Stimulated activated CD4-positive, alpha-beta T cell treated with anti-CD3 and anti-CD28 coated beads, Interleukin-1b, Interleukin-23, amount 100 ng/mL, for 1 hour (primary cell): ENCODE data around the gene MAPK1IP1L.
"Not testable (repeated sequence)": the region's sequence is repeated elsewhere in the genome, so short reads cannot be mapped to it uniquely, and the experiment has no call there.

Experiments used
- DNase-seq, 2 donors: peaks; one replicate each; pipeline ENCODE4 v3.0.0-alpha.2; 2020; ENCODE audit warnings: low read depth in 2 of 2

MAPK1IP1L gene

DNA sequence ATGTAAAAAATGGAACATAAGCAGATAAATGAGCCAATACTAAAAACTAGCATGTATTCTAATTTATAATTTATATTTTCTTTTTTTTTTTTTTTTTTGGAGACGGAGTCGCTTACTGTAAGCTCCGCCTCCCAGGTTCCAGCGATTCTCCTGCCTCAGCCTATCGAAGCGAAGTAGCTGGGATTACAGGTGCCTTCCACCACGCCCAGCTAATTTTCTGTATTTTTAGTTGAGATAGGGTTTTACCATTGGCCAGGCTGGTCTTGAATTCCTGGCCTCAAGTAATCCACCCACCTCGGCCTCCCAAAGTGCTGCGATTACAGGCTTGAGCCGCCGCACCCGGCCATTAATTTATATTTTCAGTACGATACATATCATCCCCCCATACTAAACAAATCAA, 2.7 kb downstream of the MAPK1IP1L start:
- no peak for DNase-seq

DNA sequence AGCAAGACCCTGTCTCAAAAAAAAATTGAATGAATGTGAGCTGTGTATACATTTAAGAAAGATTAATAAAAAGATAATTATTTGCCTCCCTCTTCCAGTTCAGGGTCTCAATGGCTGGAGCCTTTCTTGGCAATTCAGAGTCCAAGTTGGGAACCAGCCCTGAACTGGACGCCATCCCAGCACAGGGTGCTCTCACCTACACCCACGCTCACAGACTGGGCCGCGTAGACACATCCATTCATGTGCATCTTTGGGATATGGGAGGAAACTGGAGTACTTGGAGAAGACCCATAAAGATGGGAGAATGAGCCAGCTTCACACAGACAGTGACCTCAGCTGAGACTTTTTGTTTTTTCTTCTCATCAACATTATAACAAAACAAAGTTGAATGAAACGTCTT, 6.5 kb downstream of the MAPK1IP1L start:
- DNase-seq, result no peak

DNA sequence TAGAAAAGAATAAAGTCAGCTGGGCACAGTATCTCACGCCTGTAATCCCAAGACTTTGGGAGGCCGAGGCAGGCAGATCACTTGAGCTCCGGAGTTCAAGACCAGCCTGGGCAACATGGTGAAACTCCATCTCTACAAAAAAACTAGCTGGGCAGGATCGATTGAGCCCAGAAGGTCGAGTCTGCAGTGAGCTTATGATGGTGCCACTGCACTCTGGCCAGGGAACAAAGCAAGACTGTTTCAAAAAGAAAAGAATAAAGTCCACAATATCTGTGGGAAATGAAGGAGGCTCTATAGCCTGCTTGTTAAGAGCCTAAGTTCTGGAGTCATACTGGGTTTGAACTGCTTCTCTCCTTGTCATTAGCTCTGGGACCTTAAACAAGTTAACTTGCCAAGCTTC, 7.9 kb downstream of the MAPK1IP1L start:
- DNase-seq, result no peak

DNA sequence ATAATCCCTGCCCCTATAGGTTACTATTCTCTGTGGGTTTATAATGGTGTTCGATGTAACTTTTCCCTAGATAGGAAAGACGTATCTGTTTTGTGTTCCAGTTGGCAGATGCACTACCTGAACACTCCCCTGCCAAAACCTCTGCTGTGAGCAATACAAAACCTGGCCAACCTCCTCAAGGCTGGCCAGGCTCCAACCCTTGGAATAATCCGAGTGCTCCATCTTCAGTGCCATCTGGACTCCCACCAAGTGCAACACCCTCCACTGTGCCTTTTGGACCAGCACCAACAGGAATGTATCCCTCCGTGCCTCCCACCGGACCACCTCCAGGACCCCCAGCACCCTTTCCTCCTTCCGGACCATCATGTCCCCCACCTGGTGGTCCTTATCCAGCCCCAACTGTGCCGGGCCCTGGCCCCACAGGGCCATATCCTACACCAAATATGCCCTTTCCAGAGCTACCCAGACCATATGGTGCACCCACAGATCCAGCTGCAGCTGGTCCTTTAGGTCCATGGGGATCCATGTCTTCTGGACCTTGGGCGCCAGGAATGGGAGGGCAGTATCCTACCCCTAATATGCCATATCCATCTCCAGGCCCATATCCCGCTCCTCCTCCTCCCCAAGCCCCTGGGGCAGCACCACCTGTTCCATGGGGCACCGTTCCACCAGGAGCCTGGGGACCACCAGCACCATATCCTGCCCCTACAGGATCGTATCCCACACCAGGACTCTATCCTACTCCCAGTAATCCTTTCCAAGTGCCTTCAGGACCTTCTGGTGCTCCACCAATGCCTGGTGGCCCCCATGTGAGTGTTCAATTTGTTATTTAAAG, 11.3 kb downstream of the MAPK1IP1L start:
- DNase-seq, result no peak

DNA sequence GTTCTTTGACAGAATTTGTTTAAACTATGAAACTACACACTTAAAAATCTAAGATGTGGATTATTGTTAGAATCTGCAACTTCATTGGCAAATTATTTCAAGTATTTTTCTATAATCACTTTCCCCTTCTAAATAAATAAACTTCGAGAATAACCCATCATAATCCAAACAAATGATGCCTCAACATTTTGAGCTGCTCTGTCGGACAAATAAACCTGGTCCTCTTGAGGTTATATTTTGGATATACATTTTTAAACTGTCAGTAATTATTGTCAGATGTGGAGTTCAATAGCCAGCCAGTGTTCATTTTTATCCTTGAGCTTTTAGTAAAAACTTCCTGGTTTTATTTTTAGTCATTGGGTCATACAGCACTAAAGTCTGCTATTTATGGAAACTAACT, 13.4 kb downstream of the MAPK1IP1L start:
- not testable (repeated sequence) for DNase-seq

DNA sequence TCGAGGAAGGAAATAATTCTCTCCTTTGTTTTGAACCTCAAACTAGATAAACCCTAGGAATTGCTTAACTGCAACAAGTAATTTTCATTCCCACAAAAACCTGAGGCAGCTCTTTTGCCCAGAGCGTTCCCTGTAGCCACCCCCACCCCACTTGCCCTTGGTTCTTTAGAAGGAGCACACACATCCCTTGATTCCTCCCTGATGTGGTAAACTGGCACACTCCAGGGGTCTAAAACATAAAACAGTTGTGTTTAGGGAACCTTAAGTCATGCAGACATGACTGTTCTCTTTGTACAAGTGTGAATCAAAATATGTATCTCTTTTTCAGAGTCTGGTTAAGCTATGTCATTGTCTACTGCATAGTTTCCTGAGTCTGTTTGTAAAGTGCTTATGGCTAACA, 14.0 kb downstream of the MAPK1IP1L start:
- DNase-seq, result no peak

DNA sequence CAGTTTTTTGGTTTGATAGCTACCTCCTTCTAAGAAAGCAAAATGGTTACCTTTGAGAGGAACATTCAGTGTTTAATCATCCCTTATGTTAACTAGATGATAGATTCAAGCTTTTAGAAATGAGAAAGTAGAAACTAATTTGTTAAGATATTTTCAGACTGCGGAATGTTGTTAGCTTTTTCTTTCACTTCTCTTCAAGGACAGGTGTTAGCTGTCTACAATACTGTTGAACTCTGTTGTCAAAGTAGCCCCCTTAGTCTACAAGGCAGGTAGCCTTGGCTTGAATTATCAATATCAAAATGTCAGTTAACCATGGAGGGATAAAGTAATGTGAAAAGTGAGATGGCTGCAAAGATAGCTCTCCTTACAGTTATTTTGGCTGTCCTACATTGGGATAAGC, 14.8 kb downstream of the MAPK1IP1L start:
- DNase-seq, result no peak

DNA sequence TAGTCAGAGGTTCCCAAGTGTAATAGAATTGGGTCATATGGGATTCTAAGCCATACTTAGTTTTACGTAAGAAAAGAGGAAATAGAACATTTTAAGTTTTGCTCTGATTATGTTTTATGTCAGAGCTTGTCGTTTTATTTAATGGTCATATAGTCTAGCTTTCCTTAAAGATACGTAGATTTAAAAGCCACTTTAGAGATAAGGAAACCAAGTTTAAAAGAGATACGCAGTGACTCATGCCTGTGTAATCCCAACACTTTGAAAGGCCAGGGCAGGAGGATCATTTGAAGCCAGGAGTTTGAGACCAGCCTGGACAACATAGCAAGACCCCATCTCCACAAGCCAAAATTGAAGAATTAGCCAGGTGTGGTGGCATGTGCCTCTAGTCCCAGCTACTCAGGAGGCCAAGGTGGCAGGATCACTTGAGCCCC, 19.5 kb downstream of the MAPK1IP1L start:
- no peak for DNase-seq

DNA sequence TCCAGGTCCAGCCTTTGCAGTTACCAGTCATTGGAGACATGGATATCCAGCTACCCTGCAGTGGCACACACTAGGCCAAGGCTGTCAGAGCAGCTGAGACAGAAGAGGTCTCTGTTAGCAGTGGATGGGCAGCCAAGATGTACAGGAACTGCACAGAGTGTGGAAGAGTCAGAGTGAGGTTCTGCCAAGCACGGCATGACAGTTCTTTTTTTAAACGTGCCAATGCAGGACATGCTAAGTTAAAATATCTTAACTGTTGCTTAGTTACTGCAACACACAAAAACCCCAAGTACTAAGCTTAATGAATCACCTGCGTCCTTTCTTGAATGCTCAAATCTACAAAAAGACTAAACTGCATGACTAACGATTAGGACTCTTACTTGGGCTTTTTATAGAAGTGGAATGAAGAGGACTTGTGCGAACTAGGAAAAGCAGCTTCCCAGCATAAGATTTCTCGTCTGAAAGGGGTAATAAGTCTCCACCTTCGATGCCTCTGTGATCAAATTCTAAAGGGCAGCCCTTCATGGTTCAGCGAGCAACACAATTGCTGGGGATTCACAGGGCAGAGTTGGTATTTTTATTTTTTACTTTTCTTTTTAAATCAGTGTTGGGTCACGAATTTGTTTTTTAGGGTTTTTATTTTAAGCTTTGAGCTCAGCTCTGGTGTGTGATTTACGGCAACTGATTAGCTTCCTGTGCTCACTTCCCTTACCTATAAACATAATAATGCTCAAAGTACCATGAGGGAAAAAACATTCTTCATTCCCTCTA, 20.6 kb downstream of the MAPK1IP1L start:
- DNase-seq, result no peak

DNA sequence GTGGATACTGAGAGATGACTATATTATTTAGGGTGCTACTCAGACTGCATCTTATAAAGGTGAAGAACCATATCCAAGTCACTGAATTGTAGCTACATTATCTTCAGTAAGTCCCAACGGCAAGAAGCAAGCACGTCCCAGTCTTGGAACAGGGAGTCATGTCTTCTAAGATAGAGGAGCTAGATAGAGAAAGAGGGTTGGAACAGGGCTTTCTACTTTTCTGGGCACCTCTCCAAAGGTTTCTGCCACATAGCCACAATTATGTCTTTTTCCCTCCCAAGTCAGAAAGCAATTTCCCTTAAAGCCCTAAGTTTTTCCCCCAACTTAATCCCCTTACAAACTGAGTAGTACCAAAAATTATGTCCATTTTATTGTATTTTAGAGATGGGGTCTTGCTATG, 22.4 kb downstream of the MAPK1IP1L start:
- no peak for DNase-seq

DNA sequence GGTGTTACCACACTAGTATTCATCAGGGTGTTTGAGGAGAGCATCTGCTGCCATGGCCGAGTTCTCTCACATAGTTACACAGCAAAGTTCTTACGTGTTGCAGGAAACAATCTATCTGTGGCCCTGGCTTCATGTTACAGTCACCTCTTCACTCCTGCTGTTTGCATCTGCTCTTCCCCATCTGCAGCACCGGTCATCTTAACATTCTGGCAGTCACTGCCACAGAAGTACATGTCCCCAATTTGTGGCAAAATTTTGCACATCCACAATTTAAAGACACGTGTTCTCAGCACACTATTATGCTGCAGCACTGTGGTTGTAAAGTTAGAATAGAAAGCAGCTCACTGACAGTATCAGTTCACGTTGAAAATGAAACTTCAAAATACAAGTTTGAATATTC, 23.2 kb downstream of the MAPK1IP1L start:
- DNase-seq, result no peak

DNA sequence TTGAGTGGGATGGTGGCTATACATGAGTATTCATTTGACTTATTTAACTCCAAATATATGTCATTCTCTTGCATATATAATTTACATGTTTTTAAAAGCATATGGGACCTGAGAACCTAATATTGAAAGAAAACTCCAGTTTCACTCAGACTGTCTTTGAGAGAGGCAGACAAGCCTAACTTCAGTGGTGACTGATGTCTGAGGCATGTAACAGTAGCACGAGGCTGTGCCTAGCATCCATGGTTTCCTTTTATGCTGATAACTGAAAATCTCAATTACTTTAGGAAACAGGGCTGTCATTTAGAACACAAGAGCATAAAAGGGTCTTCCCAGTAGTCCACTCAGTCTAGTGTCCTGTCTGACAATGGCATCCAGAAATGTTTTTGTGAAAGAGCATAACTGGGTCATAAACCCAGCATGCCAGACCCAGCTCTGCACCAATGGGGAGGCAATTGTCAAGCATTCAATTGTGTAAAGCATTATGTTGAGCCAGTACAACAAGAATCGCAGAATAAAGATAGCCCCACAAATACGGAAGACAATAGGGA, 24.3 kb downstream of the MAPK1IP1L start:
- DNase-seq, result no peak

DNA sequence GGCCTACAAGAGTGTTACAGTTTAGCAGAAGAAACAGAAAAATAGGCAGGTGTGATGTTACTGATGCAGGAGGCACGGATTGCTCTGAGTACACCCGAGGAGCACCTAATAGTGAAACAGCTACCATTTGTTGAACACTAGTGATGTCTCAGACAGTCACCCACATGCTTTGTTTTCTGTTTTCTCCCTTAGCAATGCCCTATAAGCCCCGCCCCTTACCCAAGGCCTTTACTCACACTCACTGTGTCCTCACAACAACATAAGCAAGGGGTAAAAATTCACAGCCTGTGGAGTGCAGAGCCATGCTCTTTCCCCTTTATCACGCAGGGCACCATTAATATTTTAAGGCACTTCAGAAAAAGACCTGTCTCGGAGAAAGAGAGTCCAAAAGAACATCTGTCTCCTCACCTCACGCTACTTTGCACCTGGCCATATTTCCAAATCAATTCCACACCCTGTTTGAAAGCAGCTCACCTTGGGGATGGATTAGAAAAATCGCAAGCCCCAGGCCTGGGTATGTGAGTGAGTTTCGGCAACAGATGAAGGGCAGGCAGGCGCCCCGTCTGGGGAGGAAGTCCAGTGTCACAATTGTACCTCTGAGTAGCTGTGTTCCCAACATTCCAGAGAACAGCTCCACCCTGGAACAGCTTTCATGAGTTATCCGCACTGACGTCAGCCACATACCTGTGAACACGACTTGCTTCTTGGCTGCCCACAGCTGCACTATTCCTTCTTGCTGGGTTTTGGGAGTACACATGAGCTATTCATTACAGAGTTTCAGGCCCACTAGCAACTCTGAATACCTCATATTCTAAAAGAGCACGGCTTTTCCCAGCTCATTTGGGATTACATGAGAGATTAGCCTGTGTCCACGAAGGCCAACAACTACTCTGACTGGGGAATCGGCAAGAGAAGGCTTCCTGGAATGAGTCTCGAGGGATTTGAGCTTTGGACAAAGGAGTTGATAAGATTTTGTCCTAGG, 26.0 kb downstream of the MAPK1IP1L start:
- no peak for DNase-seq

DNA sequence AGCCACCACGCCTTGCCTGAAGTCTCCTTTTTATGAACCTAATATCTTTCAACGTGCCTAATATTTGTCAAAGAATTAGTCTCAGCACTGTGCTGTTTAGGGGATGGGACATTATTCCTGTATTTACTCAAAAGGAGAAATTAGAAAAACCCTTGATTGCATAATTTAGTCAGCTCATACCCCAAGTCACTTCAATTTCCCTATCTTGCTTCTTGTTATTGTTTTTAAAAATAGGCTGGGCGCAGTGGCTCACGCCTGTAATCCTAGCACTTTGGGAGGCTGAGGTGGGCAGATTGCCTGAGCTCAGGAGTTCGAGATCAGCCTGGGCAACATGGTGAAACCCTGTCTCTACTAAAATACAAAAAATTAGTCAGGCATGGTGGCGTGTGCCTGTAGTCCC, 28.5 kb downstream of the MAPK1IP1L start:
- not testable (repeated sequence) for DNase-seq

DNA sequence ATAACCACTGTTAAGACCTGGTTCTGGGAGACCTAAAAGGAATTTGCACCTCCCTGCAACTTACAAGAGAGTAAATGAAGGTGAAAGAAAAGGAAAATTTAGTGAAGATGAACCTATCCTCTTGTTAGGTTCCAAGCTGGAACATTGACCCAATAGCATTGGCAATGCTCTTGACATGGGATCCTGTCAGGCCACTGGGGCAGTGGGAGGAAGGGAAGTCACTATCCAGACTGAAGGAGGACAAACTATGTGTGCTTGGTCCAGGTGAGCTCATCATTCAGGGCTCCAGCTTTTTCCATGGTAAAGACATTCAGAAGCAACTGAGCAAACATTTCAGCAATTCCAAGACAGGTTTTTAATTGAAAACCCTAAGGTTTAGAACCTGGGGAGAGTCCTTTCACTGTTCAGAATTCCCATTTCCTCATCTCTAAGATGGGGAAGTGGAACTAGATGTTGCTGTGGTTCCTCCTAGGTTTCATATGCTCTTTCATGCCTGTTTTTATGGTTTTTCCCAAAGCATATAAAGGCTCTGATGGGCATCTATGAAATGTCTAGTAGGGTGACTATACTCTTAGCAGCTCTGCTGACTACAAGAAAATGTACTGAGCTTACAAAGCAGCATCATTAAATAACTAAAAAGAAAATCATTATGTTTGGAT, 33.1 kb downstream of the MAPK1IP1L start:
- no peak for DNase-seq

DNA sequence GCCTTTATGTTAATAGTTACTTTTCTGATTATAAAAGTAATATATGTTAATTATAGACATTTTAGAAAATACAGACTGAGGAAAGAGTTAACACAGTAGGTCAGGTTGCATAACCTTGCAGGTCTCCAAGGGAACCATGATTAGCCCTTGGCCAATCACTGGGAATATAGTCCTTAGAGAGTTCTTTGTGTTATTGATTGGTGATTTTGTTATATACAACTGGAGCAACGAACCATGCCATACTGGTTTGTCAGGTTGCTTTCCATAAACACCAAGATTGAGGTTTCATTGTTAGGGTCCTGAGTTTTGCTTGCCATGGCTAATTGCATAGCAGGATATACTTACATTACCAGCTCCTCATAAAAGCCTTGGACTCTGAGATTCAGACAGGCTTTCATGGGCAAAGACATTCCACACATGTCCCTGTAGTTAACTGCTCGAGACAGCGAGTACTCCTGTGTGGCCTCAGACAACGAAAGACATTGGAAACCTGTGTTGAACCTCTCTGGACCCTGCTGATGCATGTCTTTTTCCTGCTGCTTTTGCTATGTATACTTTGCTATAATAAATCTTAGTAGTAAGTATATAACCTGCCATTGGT, 33.7 kb downstream of the MAPK1IP1L start:
- no peak for DNase-seq

DNA sequence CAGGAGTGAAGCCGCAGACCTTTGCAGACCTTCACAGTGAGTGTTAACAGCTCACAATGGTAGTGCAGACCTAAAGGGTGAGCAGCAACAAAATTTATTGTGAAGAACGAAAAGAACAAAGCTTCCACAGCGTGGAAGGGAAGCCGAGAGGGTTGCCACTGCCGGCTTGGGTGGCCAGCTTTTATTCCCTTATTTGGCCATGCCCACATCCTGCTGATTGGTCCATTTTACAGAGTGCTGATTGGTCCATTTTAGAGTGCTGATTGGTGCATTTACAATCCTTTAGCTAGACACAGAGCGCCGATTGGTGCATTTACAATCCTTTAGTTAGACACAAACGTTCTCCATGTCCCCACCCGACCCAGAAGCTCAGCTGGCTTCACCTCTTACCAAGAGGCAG, 35.5 kb downstream of the MAPK1IP1L start:
- no peak for DNase-seq

DNA sequence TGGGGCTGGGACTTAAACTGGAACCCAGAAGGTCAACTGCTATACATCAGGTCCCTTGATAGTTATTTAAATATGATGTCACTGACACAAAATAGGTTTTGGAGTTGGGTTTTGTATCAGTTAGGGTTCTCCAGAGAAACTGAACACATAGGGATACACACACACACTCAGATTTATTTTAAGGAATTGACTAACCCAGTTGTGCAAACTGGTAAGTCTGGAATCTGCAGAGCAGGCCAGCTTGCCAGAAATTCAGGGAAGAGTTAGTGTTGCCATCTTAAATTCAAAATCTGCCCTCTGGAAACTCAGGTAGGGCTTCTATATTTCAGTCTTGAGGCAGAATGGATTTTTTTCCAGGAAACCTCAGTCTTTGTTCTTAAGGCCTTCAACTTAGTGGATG, 36.9 kb downstream of the MAPK1IP1L start:
- no peak for DNase-seq

DNA sequence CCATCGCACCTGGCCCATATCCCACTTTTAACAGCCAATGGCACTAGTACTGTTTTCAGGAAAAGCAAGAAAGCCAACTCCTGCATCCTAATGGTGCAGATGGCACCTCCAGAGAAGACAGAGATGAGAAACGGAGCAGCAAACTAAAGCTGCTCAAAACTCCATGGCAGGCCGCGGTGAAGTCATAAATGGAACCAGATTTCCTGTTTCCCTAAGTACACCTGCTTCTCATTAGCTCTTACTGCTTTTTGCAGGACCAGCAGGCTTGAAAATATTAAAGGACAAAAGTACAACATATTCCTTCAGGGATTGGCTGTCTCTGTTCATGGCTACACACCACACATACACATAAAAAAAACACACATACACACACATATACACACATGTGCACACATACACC, 40.9 kb downstream of the MAPK1IP1L start:
- no peak for DNase-seq

DNA sequence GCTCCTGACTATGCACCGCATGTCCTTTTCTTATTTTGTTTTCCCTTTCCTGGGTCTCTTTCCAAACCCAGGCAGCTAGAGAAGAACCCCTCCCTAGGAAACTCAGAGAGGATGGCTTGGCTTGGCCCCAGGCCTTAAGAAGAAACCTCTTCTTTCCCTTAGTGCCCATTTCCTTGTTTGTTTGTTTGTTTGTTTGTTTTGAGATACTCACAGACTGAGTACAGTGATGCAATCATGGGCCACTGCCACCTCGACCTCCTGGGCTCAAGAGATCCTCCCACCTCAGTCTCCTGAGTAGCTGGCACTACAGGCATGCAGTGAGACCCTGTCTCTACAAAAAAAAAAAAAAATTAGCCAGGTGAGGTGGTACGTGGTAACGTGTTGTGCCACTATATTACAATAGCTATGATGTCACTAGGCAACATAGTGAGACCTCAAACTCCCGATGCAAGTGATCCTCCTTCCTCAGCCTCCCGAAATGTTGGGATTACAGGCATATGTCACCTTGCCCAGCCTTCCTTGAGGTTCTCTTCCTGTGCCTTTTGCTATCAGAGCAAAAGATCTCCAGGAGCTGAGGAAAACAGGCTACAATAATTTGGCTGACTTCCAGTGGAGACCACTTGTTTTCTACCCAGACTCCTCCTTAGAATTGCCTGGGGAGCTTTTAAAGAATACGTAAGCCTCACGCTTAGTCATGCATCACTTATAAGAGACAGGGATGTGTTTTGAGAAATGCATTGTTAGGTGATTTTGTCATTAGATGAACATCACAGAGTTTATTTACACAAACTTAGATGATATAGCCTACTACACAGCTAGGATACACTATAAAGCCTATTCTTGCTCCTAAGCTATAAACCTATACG, 43.1 kb downstream of the MAPK1IP1L start:
- DNase-seq, result no peak
